Spleen (tissue), 7 donors: ENCODE data around the gene CNTLN.

Source experiments
- CTCF ChIP-seq, 11 experiments: fragments of 200-600 bp in 7 of 11; fragments of 450-650 bp in 4 of 11; sonication (generic) in 4 of 11; IDR thresholded peaks in 8 of 11; conservative IDR thresholded peaks in 3 of 11; 1 replicate in 7 of 11; 2 replicates in 4 of 11; pipeline versions ENCODE4 v1.4.0 to v1.8.0; 2016 to 2021; ENCODE audit warnings: antibody characterized with exemption in 11 of 11, inconsistent platforms in 4 of 11, mild to moderate bottlenecking in 1 of 11
- POLR2A ChIP-seq, 3 donors: fragments of 450-650 bp; IDR thresholded peaks; one replicate each; pipeline ENCODE4 v1.5.1; 2017; ENCODE audit warnings: antibody characterized with exemption in 3 of 3, mild to moderate bottlenecking in 1 of 3
- donor health status: DM: no; HTN: no; CAD: no; lungs with moderate emphysema.
- donor health status: DM: no; HTN: no; CAD: no.
- donor health status: DM: no; HTN: no; CAD: no.

- TF ChIP-seq CTCF (IDR thresholded peaks at IDR 0.05 in 8 of 11, conservative IDR thresholded peaks at IDR 0.05 in 3 of 11) (no peak), POLR2A (IDR thresholded peaks at IDR 0.05) (no peak)
Observed at GRCh38 chr9:17519761-17520160, 384.9 kb downstream of the CNTLN start.
